ENCODE measurements around the gene CTIF.

Gene CTIF

DNA sequence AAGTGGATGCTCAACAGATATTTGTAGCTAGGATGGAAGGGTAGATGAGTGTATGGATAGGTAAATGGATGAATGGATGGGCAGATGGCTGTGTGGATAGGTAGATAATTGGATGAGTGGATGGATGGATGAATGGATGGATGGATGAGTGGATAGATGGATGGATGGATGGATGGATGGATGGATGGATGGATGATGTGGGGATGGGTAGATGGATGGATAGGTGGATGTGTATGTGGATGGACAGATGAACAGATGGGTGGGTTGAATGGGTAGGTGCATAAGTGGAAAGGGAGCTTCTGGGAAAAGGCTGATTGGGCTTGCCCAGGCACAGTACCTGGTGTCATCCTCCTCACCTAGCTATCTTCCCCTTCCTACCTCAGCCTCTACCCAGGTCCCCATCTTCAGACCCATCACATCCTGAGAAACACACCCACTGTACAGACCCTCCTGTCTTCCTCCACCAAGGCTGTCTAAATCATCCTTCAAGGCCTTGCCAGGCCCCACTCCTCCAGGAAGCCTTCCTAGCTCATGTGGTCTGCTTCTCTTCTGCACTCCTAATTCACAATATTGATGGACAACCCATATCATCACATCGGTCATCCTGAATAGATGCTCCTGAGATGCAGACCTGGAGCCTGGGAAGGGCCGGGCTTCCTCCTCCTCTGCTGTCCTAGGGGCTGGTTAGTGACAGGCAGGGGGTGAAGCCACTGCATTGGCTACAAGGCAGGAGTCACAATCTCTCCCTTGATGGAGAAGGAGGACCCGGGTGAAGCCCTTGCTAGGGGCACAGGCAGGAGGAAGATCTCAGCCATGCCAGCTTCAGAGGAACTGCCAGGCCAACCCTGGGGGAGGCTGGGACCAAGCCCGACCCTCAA, 362.6 kb downstream of the CTIF start:
- no peak for DNase-seq (ENCODE audit: low spot score)

DNA sequence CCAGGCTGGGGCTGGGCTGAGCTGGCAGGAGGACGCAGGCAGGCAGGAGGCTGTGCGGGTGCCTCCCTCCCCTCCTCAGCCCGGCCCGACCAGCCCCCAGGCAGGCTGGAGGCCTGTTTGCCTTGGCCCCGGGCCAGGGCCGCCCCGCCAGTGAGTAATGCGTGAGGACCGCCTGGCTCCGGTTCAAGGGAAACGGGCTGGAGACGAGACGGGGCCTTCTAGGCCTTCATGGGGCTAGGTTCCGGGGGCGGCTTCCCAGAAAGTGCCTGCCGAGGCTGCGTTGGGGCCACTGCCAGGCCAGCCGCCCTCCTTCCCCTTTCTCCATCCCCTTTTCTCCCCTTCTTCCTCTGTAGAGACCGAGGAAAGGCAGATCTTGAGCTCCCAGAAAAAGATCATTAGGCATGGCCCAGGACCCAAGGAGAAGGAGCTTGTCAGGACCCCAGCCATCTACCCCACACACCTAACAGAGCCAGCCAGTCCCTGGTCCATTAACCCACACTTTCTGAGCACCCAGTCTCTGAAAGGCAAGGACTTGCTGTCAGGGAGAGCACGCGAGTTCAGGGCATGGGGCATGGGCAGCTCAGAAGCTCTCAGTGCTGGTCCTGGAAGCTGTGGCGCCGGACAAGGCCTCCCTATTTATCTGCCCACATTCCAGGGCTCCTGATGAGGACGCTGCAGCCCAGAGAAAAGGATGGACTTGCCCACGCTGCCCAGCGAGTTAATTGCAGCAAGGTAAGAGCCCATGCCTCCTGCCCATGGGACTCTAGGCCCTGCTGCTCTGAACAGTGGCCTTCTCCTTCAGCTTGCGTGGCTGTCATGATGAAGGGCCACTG, 363.4 kb downstream of the CTIF start:
- no peak for DNase-seq (ENCODE audit: low spot score)

DNA sequence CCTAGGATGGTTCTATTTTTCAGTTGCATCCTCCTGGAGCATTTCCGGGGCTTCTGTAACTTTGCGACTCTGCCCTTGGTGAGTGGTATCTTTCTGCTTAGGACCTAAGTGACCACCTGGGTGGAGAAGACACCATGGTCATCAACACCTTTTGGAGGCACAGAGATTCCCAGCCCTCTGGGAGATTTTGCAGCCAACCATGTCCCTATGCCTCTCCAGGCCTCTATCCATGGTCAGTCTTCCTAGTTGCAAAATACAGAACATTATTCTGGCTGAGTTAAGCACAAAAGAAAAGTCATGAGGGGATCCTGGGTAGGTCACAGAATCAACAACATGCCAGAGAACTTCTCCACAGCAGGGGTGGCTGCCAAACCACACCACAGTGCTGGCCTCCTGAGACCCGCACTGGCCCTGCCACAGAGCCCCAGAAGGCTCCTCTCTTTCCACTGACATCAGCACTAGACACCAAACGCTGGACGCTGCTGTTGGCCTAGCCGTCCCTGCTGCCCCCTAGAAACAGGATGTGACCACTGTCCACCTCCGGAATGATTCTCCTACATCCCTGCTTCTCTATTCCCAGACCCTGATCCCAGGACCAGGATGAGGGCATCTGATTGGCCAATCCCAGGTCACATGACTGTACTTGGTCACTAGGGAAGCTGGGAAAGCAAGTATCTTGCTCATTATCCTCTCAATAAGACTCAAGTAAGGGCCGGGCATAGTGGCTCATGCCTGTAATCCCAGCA, 364.2 kb downstream of the CTIF start:
- DNase-seq (ENCODE audit: low spot score), result no peak

DNA sequence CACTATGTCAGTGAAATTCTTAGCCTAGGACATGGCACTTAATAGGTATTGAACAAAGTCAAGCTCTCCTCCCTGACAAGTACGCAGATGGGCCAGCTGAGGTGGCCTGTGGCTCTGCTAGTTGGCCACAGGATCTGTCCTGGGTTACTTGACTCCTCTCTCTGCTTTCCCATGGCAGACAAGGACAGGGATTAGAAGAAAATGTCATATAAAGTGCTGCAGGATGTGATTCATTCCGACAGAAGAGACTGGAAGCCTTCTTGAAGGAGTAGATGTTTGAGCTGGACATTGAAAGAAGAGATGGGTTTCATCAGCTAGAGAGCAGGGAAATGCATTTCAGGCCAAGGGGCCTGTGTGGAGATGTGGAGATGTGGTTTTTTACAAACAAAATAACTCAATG, 365.3 kb downstream of the CTIF start:
- DNase-seq (ENCODE audit: low spot score), result no peak

DNA sequence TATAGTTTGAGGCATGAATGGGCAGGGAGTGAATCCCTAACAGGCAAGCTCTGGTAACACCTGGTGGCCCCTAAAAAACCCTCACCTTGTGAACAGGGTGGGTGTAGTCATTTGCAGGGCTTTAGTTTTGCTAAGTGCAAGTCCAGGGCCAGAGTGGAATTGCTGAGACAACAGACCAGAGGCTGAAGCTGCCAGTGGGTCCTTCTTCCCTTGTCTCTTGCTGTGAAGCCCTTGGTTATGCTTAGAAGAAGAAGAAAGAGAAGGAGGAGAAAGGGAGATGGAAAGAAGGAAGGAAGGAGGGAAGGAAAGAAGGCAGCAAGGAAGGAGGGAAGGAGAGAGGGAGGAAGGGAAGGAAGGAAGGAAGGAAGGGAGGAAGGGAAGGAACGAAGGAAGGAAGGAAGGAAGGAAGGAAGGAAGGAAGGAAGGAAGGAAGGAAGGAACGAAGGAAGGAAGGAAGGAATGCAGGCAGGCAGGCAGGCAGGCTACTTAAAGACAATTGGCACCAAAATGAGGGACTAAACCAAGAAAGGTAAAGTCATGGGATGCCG, 366.1 kb downstream of the CTIF start:
- DNase-seq (ENCODE audit: low spot score), result no peak

DNA sequence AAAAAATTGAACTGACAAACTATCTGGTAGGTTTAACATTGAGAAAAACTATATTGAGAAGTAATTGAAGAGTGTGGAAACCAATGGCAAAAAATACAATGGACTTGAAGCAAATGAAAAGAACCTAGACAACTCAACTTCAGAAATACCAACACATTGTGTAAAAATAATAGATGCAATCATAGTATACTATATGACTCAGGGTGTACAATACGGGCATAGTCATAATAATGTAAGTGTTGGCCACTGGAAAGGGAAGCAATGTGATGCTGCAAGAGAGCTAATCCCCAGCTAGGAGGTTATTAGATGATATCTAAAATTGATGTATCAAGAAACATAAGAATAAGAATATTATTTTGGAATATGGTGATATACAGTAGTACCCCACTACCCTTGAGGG, 366.7 kb downstream of the CTIF start:
- DNase-seq (ENCODE audit: low spot score), result peak; percentile 38

DNA sequence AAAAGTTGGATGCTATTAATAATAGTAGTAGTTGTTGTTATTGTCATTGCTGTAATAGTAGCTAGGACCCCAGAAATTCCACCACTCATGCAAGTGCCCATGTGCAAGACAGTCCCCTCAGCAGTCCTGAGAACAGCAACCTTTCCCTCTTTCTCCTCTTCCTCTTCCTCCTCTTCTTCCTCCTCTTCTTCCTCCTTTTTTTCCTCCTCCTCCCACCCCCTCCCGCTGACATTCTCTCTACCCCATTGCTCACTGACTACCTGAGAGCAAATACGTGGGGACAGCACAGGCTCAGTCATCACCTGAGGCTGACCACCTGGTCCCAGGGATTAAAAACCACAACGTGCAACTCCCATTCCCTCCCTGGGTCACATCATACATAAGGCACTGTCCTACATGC, 370.1 kb downstream of the CTIF start:
- no peak for DNase-seq (ENCODE audit: low spot score)

DNA sequence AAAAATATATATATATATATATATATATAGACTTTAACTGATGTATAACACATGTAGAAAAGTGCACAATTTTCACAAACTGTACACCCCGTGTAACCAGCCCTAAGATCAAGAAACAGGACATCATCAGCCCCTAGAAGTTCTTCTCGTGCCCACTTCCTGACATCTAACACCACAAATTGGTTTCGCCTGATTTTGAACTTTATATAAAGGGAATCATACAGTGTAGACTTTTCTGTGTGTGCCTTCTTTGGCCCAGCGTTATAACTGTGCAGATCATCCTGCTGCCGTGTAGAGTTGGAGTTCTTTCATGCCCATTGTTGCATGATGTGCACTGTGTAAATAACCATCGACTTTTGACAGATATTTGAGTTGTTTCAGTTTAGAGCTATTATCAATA, 370.9 kb downstream of the CTIF start:
- no peak for DNase-seq (ENCODE audit: low spot score)

DNA sequence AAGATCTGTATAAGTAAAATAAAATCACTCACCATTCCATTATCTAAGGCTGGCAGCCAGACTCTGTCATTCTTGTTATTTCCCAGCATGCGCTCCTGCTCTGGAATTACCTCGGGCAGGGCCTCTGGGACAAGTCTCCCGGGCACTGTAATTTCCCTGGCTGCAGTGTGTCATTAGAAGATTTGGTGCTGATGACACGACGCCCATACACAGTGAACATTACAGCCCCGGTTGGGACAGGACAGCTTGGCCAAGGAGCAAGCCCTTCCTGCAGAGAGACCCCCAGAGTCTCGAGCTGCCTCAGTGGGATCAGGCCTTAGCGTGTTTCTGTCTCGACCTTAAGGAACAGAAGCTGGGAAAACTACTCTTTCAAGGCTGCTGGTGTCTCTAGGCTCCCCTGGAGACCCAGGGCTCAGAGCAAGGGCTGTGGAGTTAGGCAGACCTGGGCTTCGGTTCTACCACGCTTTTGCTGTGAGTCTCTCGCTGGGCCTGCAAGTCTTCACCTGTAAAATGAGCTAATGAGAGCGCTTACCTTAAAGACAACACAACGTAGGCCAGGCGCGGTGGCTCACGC, 372.2 kb downstream of the CTIF start:
- DNase-seq (ENCODE audit: low spot score), result no peak

Data from RKO (cell line).